Tibial artery (tissue), 4 donors: ENCODE results near the gene SEC61A1.

Source experiments
- DNase-seq, 2 donors: peaks; one replicate each; pipeline ENCODE4 v3.0.0-alpha.2; 2019
- H3K27ac ChIP-seq, 2 donors: fragments of 200-600 bp; sonication (generic) in 1 of 2; 1 replicate in 1 of 2; 2 replicates in 1 of 2; pipeline ENCODE4 v1.5.1; 2018 to 2019; ENCODE audit warnings: mild to moderate bottlenecking in 1 of 2
- H3K27me3 ChIP-seq, 2 donors: fragments of 200-600 bp; sonication (generic) in 1 of 2; one replicate each; pipeline versions ENCODE4 v1.5.1 to v1.6.0; 2016 to 2019
- H3K36me3 ChIP-seq, 3 donors: fragments of 200-600 bp; sonication (generic) in 2 of 3; one replicate each; pipeline ENCODE4 v1.5.1; 2016 to 2019; ENCODE audit warnings: mild to moderate bottlenecking in 2 of 3
- H3K4me1 ChIP-seq, 4 donors: fragments of 200-600 bp; sonication (generic) in 2 of 4; 1 replicate in 3 of 4; 2 replicates in 1 of 4; pipeline ENCODE4 v1.5.1; 2016 to 2019
- H3K4me3 ChIP-seq, 2 donors: fragments of 200-600 bp; sonication (generic) in 1 of 2; 1 replicate in 1 of 2; 2 replicates in 1 of 2; pipeline ENCODE4 v1.5.1; 2018 to 2019; ENCODE audit warnings: mild to moderate bottlenecking in 2 of 2
- H3K9me3 ChIP-seq, 3 donors: fragments of 200-600 bp; sonication (generic) in 1 of 3; one replicate each; pipeline ENCODE4 v1.5.1; 2016 to 2019
- intact Hi-C: fragments of 100-400 bp; cut with DNase I; formaldehyde crosslinking; loops from one replicate; pipeline ENCODE4 v1.15.0; 2023; ENCODE audit warnings: low total_unique reads
- TF ChIP-seq, protein P1 (sequence below), 2 experiments: fragments of 200-600 bp in 1 of 2; fragments of 450-650 bp in 1 of 2; IDR thresholded peaks; one replicate each; pipeline ENCODE4 v1.5.1; 2017 to 2019; ENCODE audit warnings: antibody characterized with exemption in 2 of 2, mild to moderate bottlenecking in 1 of 2, moderate library complexity in 1 of 2

SEC61A1 gene

DNA sequence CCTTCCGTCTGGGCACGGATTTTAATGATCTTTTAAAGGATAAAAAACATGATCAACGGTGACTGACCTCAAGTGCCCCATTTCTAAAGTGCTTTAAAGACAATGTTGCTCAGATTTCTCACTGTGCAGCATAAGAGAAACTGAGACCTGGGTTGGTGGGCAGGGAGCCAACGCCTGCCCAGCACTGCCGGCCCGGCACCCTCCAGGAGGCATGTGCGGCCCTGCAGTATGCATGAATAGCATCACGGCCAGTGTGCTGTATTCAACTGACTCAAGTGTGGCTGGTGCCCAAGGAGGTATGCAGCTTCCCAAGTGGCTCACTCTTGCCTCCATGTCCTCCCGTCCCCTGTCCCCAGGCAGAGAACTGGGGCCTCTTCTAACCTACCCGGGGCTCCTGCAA, 30.3 kb downstream of the SEC61A1 start:
- DNase-seq: no peak
- Histone ChIP-seq H3K4me1 (peaks cover 0 to 12% (median 8%) of the 10 kb centered on the region in 4 donors), H3K4me3 (no peak overlapping the region), H3K27ac (no peak overlapping the region), H3K36me3 (peaks cover 0 to 59% (median 25%) of the 10 kb centered on the region in 3 donors), H3K9me3 (no peaks in the 10 kb centered on the region), H3K27me3 (no peaks in the 10 kb centered on the region)
- TF ChIP-seq, protein P1, sequence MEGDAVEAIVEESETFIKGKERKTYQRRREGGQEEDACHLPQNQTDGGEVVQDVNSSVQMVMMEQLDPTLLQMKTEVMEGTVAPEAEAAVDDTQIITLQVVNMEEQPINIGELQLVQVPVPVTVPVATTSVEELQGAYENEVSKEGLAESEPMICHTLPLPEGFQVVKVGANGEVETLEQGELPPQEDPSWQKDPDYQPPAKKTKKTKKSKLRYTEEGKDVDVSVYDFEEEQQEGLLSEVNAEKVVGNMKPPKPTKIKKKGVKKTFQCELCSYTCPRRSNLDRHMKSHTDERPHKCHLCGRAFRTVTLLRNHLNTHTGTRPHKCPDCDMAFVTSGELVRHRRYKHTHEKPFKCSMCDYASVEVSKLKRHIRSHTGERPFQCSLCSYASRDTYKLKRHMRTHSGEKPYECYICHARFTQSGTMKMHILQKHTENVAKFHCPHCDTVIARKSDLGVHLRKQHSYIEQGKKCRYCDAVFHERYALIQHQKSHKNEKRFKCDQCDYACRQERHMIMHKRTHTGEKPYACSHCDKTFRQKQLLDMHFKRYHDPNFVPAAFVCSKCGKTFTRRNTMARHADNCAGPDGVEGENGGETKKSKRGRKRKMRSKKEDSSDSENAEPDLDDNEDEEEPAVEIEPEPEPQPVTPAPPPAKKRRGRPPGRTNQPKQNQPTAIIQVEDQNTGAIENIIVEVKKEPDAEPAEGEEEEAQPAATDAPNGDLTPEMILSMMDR (IDR thresholded peaks at IDR 0.05): no peak
- intact Hi-C loops: no loop called here

GRCh38 chr3:128083396-128083795, 31.2 kb downstream of the SEC61A1 start:
- peaks cover 0 to 11% (median 8%) of the 10 kb centered on the region in 4 donors for H3K4me1 ChIP-seq
- H3K36me3 ChIP-seq: peaks cover 0 to 62% (median 26%) of the 10 kb centered on the region in 3 donors
- H3K9me3 ChIP-seq: no peaks in the 10 kb centered on the region
- no peak overlapping the region for H3K4me3 ChIP-seq
- intact Hi-C loops: no loop called here
- H3K27me3 ChIP-seq: no peaks in the 10 kb centered on the region
- no peak for DNase-seq
- no peak overlapping the region for H3K27ac ChIP-seq
- TF ChIP-seq, protein P1 (IDR thresholded peaks at IDR 0.05): no peak

- TF ChIP-seq, protein P1 (IDR thresholded peaks at IDR 0.05): no peak
- intact Hi-C loops: no loop called here
- H3K27ac ChIP-seq: no peak overlapping the region
- H3K9me3 ChIP-seq: no peaks in the 10 kb centered on the region
- no peak overlapping the region for H3K4me3 ChIP-seq
- peaks cover 0 to 11% (median 8%) of the 10 kb centered on the region in 4 donors for H3K4me1 ChIP-seq
- peaks cover 0 to 57% (median 26%) of the 10 kb centered on the region in 3 donors for H3K36me3 ChIP-seq
- H3K27me3 ChIP-seq: no peaks in the 10 kb centered on the region
- no peak for DNase-seq
Observed at GRCh38 chr3:128083980-128084674, 31.9 kb downstream of the SEC61A1 start.

GRCh38 chr3:128084675-128085021, 32.4 kb downstream of the SEC61A1 start:
- TF ChIP-seq, protein P1 (IDR thresholded peaks at IDR 0.05): no peak
- H3K27ac ChIP-seq: no peak overlapping the region
- DNase-seq: no peak

DNA sequence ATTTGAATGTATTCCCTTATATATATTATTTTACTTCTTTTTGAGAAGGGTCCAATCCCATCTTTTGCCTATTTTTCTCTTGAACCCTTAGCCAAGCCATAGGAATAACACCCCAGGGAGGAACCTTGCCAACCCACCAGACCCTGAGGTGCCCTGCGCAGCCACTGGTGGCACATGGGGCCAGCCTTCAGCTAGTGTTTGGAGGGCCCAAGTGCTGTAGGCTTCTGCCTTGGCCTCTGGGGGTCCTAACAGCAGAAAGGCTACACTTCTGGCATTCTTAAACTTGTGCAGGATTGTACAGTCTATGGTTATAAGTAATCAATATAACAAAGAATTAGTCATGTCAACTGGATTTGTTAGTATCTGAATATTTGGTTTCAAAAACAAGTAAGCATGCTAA, 36.9 kb downstream of the SEC61A1 start:
- H3K9me3 ChIP-seq: no peaks in the 10 kb centered on the region
- H3K36me3 ChIP-seq: peaks cover 2 to 29% (median 19%) of the 10 kb centered on the region in 3 donors
- H3K27me3 ChIP-seq: no peaks in the 10 kb centered on the region
- TF ChIP-seq, protein P1 (IDR thresholded peaks at IDR 0.05): no peak
- H3K4me3 ChIP-seq: no peak overlapping the region
- no peak overlapping the region for H3K27ac ChIP-seq
- intact Hi-C loops: no loop called here
- DNase-seq: no peak
- H3K4me1 ChIP-seq: peaks cover 0 to 9% (median 7%) of the 10 kb centered on the region in 4 donors

More at GRCh38 chr3:128084675-128085021, 32.4 kb downstream of the SEC61A1 start:
- Histone ChIP-seq H3K27me3 (no peaks in the 10 kb centered on the region), H3K4me3 (no peak overlapping the region), H3K9me3 (no peaks in the 10 kb centered on the region), H3K36me3 (peaks cover 0 to 52% (median 24%) of the 10 kb centered on the region in 3 donors), H3K4me1 (peaks cover 0 to 11% (median 8%) of the 10 kb centered on the region in 4 donors)
- intact Hi-C loops: no loop called here
